Endothelial cell of umbilical vein (primary cell): ENCODE data around the gene CASP7. TPM values are rescaled to one million over a fixed set of nuclear protein-coding genes. Genes with fewer than 3 reads are reported as not detected.

Experiments used
- BruUV-seq: library from RNA; stranded (reverse); fragments of 400-500 nt; replicated peaks from 2 replicates; lab custom pipeline; 2021; lab: Mats Ljungman, UMichigan
- CTCF ChIA-PET: fragments of 300-600, 350-600 bp; sonication (Branson Sonifier 250); formaldehyde crosslinking; loops from one replicate; lab custom pipeline; 2021; ENCODE audit warnings: antibody characterized with exemption, inconsistent platforms; lab: Charles Lee
- POLR2A ChIA-PET: fragments of 300-600, 350-600 bp; sonication (Branson Sonifier 250); formaldehyde crosslinking; loops from one replicate; lab custom pipeline; 2021; ENCODE audit warnings: antibody characterized with exemption, inconsistent platforms; lab: Charles Lee
- DNase-seq: peaks from one replicate; pipeline ENCODE4 v3.0.0-alpha.2; 2011; ENCODE audit warnings: low read depth, low spot score
- FAIRE-seq: peaks from 2 replicates; lab custom pipeline; 2011; peaks lifted over from hg19 to GRCh38; lab: Jason Lieb, UNC
- H2AFZ ChIP-seq: 2 replicates; pipeline ENCODE4 v1.6.0; 2012; ENCODE audit warnings: low read depth, low read length, control low read depth, inconsistent platforms
- H3K27ac ChIP-seq: 2 replicates; pipeline ENCODE4 v1.5.1; 2011; ENCODE audit warnings: low read depth, mild to moderate bottlenecking, control low read depth, low read length, moderate library complexity; ENCODE audit not compliant: insufficient read depth
- H3K27me3 ChIP-seq, 2 experiments: 2 replicates each; pipeline versions ENCODE4 v1.6.0 to v1.6.1; 2011; ENCODE audit warnings: low read length in 2 of 2, mixed read lengths in 1 of 2; ENCODE audit not compliant: control insufficient read depth in 2 of 2, insufficient read depth in 2 of 2
- H3K36me3 ChIP-seq, 2 experiments: 2 replicates in 1 of 2; 3 replicates in 1 of 2; pipeline ENCODE4 v1.5.1; 2011; ENCODE audit warnings: low read length in 2 of 2, mild to moderate bottlenecking in 1 of 2, moderate library complexity in 1 of 2; ENCODE audit not compliant: control insufficient read depth in 2 of 2, insufficient read depth in 2 of 2; ENCODE audit errors: extremely low read depth in 1 of 2
- H3K4me1 ChIP-seq: 3 replicates; pipeline ENCODE4 v1.5.1; 2011; ENCODE audit warnings: mild to moderate bottlenecking, low read length; ENCODE audit not compliant: control insufficient read depth, insufficient read depth; ENCODE audit errors: extremely low read depth
- H3K4me2 ChIP-seq: 2 replicates; pipeline ENCODE4 v1.6.1; 2011; ENCODE audit warnings: low read length, control low read depth, mixed read lengths; ENCODE audit not compliant: insufficient read depth
- H3K4me3 ChIP-seq, 3 experiments: fragments of 200-600 bp in 1 of 3; sonication (generic), shearing (Covaris generic) in 1 of 3; replicated peaks in 1 of 3; 2 replicates each; pipeline ENCODE4 v1.5.1; 2011 to 2016; ENCODE audit warnings: control low read depth in 3 of 3, low read length in 3 of 3, mild to moderate bottlenecking in 2 of 3, inconsistent platforms in 1 of 3, low read depth in 1 of 3, moderate library complexity in 1 of 3; ENCODE audit not compliant: insufficient read depth in 1 of 3
- H3K79me2 ChIP-seq: 2 replicates; pipeline ENCODE4 v1.6.0; 2012; ENCODE audit warnings: low read length, inconsistent platforms; ENCODE audit not compliant: control insufficient read depth, insufficient read depth
- H3K9ac ChIP-seq: replicated peaks from 2 replicates; pipeline ENCODE3; 2011; ENCODE audit warnings: low read length, control low read depth; ENCODE audit not compliant: insufficient read depth; ENCODE audit errors: extremely low read depth
- H3K9me1 ChIP-seq: replicated peaks from 3 replicates; pipeline ENCODE4 v1.6.0; 2011; ENCODE audit warnings: mild to moderate bottlenecking, low read length; ENCODE audit not compliant: control insufficient read depth, insufficient read depth; ENCODE audit errors: extremely low read depth
- H3K9me3 ChIP-seq: replicated peaks from 2 replicates; pipeline ENCODE4 v1.5.1; 2012; ENCODE audit warnings: low read length, inconsistent platforms; ENCODE audit not compliant: control insufficient read depth, insufficient read depth
- H4K20me1 ChIP-seq: replicated peaks from 2 replicates; pipeline ENCODE3; 2011; ENCODE audit warnings: mild to moderate bottlenecking, low read length; ENCODE audit not compliant: control insufficient read depth, insufficient read depth; ENCODE audit errors: extremely low read depth
- EZH2 ChIP-seq: IDR thresholded peaks from 2 replicates; pipeline ENCODE4 v1.6.1; 2012; ENCODE audit warnings: borderline replicate concordance, low read depth, mild to moderate bottlenecking, moderate library complexity, low read length, inconsistent platforms; ENCODE audit not compliant: severe bottlenecking
- FOS ChIP-seq: IDR thresholded peaks from 2 replicates; pipeline ENCODE4 v1.6.1; 2011; ENCODE audit warnings: mild to moderate bottlenecking, low read length, moderate library complexity, borderline replicate concordance; ENCODE audit not compliant: insufficient read depth
- JUN ChIP-seq: IDR thresholded peaks from 2 replicates; pipeline ENCODE4 v1.6.1; 2011; ENCODE audit warnings: borderline replicate concordance, low read depth; ENCODE audit not compliant: insufficient read length, insufficient read depth
- POLR2A ChIP-seq: IDR thresholded peaks from 2 replicates; pipeline ENCODE4 v1.6.1; 2012; ENCODE audit warnings: low read depth, mild to moderate bottlenecking, control low read depth, low read length
- dilution Hi-C: fragments of 300-500 bp; cut with MboI; formaldehyde crosslinking; loops from one replicate; pipeline ENCODE4 v1.15.0; 2019; ENCODE audit warnings: low sequenced_read_pairs; ENCODE audit not compliant: extremely low pct_ligation_motif_present
- intact Hi-C: fragments of 100-400 bp; cut with micrococcal nuclease; formaldehyde crosslinking; loops from one replicate; pipeline ENCODE4 v1.10.0; 2022
- polyA plus RNA-seq, 4 experiments: library from polyadenylated mRNA; depleted of rRNA in 3 of 4; stranded (reverse) in 3 of 4; unstranded in 1 of 4; fragments of >200 nt; gene quantifications; 2 replicates each; pipeline versions ENCODE4 v1.2.1 to v1.2.3, GENCODE V29; 2011 to 2012; ENCODE audit warnings: missing spikeins in 1 of 4
- total RNA-seq: library from RNA; stranded (reverse); gene quantifications from 2 replicates; pipeline ENCODE4 v1.2.3, GENCODE V29; 2021
- TF ChIP-seq, protein P1 (sequence below): IDR thresholded peaks from 2 replicates; pipeline ENCODE4 v1.6.1; 2011; ENCODE audit not compliant: insufficient read depth, insufficient read length

The CASP7 gene
- total and polyA plus RNA-seq, 2 donors (not counting 3 experiments of a cell fraction or from before 2014, with no cell fraction given): 14.6 to 54.3 TPM

DNA sequence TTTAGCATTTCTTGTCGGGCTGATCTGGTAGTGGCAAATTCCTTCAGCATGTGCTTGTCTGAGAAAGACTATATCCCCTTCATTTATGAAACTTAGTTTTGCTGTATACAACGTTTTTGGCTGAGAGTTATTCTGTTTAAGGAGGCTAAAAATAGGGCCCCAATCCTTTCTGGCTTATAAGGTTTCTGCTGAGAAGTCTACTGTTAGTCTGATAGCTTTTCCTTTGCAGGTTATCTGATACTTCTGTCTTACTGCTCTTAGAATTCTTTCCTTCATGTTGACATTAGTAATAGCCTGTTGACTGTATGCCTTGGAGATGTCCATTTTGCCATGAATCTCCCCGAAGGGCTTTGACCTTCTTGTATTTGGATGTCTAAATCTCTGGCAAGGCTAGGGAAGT lies 9.9 kb downstream of the CASP7 start:
- FAIRE-seq (no peak), DNase-seq (no peak)
- intact Hi-C loops: no loop called here
- H3K4me2 ChIP-seq: no peak overlapping the region
- peaks cover 4% of the 10 kb centered on the region for H4K20me1 ChIP-seq
- H3K9me3 ChIP-seq: no peaks in the 10 kb centered on the region
- peaks cover 5 to 8% of the 10 kb centered on the region in 2 experiments for H3K36me3 ChIP-seq
- no peaks in the 10 kb centered on the region for H3K4me1 ChIP-seq
- H2AFZ ChIP-seq: no peak overlapping the region
- no TSS peak for BruUV-seq
- no peak overlapping the region for H3K9ac ChIP-seq
- H3K4me3 ChIP-seq: no peak overlapping the region
- H3K79me2 ChIP-seq: peaks cover 69% of the 10 kb centered on the region
- dilution Hi-C loops: no loop called here
- H3K27me3 ChIP-seq: no peaks in the 10 kb centered on the region
- ChIA-PET POLR2A (no interaction called here), CTCF (no interaction called here)
- H3K9me1 ChIP-seq: no peaks in the 10 kb centered on the region
- H3K27ac ChIP-seq: no peak overlapping the region
- TF ChIP-seq JUN: no peak

DNA sequence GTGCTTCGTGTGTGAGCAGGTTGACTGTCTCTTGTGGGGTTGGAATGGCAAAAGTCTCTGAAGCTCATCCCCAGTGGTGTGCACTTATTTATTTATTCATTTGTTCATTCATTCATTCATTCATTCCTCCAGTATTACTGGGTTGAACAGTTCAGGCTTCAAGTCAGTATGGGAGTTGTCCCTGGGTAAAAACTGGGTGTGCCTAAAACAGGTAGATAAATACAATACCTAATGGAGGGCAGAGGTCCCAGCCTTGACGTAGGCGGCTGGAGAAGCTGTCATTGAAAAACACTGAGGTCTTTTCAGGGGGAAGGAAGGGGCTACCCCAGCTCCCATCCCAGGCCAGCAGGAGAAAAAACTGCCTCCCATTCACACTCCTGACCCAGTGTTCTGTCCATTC lies 11.0 kb downstream of the CASP7 start:
- no peak overlapping the region for H3K27ac ChIP-seq
- H3K4me3 ChIP-seq: no peak overlapping the region
- no peak for DNase-seq
- H3K4me1 ChIP-seq: no peaks in the 10 kb centered on the region
- ChIA-PET POLR2A (no interaction called here), CTCF (interaction anchor here (2.4 kb wide), 1 partner anchor 12 kb away, joined by 8 read pairs; no protein-coding TSS in a partner anchor)
- peaks cover 5 to 8% of the 10 kb centered on the region in 2 experiments for H3K36me3 ChIP-seq
- peaks cover 4% of the 10 kb centered on the region for H4K20me1 ChIP-seq
- no peak overlapping the region for H3K9ac ChIP-seq
- TF ChIP-seq EZH2: no peak
- TF ChIP-seq POLR2A: no peak
- no peak for TF ChIP-seq FOS
- TF ChIP-seq JUN: no peak
- TF ChIP-seq, protein P1, sequence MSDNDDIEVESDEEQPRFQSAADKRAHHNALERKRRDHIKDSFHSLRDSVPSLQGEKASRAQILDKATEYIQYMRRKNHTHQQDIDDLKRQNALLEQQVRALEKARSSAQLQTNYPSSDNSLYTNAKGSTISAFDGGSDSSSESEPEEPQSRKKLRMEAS: no peak
- H3K9me3 ChIP-seq: no peaks in the 10 kb centered on the region
- no TSS peak for BruUV-seq
- no peak for FAIRE-seq
- peaks cover 68% of the 10 kb centered on the region for H3K79me2 ChIP-seq
- H3K27me3 ChIP-seq: no peaks in the 10 kb centered on the region
- H3K9me1 ChIP-seq: no peaks in the 10 kb centered on the region
- no peak overlapping the region for H3K4me2 ChIP-seq
- dilution Hi-C loops (no loop called here), intact Hi-C loops (no loop called here)
- H2AFZ ChIP-seq: no peak overlapping the region
